Activated CD8-positive, alpha-beta memory T cell treated with anti-CD3 and anti-CD28 coated beads, Interleukin-2, amount 10 ng/mL, durations not matched to agents 7 days and 5 days (primary cell): Measurements from ENCODE around the gene GXYLT2. TPM values are rescaled to one million over a fixed set of nuclear protein-coding genes. Genes with fewer than 3 reads are reported as not detected.

Experiments
- total RNA-seq, 2 experiments: library from RNA; stranded (reverse); gene quantifications; one replicate each; pipeline ENCODE4 v1.2.3, GENCODE V29; 2021

The GXYLT2 gene
- total RNA-seq, 2 experiments from 2014 or later: not detected

Other genes with a start within 250 kb of the GXYLT2 start
- gene SHQ1, start 39.6 kb upstream of the GXYLT2 start, total RNA-seq: 10 to 100 TPM; 27.4 to 30.7 TPM
- gene PPP4R2, start 108.8 kb downstream of the GXYLT2 start, total RNA-seq: 100 to 1,000 TPM in 1 of 2 experiments, 10 to 100 TPM in 1; 76.0 to 118 TPM
- gene EBLN2, start 173.6 kb downstream of the GXYLT2 start, total RNA-seq: 1 to 10 TPM; 5.1 to 6.2 TPM